ENCODE results near the gene MORN4.

GRCh38 chr10:97583476-97583875, 49.8 kb downstream of the MORN4 start:
- TF ChIP-seq POLR2AphosphoS5 (IDR thresholded peaks at IDR 0.05; ENCODE audit: low read depth, low read length): no peak
- no peak for TF ChIP-seq TAF1 (IDR thresholded peaks at IDR 0.05; ENCODE audit: low read depth, low read length)
